ENCODE measurements around the gene DKC1. TPM values are rescaled to one million over a fixed set of nuclear protein-coding genes. Genes with fewer than 3 reads are reported as not detected.

DKC1 gene
- total RNA-seq, 1 donor from 2014 or later = 46.8 TPM

DNA sequence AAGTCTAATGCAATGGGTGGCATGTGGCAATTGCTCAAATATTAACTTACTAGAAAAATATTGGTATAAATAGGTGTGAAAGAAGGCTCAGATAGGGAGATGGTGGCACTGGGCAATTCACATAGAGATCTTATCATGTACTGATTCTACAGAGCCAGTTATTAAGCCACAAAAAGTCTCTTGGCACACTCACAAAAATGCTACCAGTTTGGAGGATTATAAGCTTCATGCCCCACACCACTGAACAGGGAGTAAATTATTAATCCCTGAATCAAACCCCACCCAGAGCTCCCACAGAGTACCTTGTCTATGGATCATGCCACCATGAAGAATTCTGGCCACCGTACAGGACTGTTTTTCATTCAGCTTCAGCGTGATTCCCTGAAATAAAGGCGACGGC is 28.8 kb downstream of the DKC1 start:
- H3K36me3 Mint-ChIP-seq (ENCODE audit: unreplicated experiment) = no peaks in the 10 kb centered on the region
- H3K4me3 Mint-ChIP-seq (ENCODE audit: unreplicated experiment) = no peak overlapping the region
- H3K4me1 Mint-ChIP-seq (ENCODE audit: low read depth, unreplicated experiment) = no peaks in the 10 kb centered on the region
- no peak overlapping the region for H3K27ac Mint-ChIP-seq (ENCODE audit: unreplicated experiment)
- TF ChIP-seq, protein P1, sequence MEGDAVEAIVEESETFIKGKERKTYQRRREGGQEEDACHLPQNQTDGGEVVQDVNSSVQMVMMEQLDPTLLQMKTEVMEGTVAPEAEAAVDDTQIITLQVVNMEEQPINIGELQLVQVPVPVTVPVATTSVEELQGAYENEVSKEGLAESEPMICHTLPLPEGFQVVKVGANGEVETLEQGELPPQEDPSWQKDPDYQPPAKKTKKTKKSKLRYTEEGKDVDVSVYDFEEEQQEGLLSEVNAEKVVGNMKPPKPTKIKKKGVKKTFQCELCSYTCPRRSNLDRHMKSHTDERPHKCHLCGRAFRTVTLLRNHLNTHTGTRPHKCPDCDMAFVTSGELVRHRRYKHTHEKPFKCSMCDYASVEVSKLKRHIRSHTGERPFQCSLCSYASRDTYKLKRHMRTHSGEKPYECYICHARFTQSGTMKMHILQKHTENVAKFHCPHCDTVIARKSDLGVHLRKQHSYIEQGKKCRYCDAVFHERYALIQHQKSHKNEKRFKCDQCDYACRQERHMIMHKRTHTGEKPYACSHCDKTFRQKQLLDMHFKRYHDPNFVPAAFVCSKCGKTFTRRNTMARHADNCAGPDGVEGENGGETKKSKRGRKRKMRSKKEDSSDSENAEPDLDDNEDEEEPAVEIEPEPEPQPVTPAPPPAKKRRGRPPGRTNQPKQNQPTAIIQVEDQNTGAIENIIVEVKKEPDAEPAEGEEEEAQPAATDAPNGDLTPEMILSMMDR (IDR thresholded peaks at IDR 0.05; ENCODE audit: partially characterized antibody, unreplicated experiment) = no peak
- H3K27me3 Mint-ChIP-seq (ENCODE audit: unreplicated experiment) = no peaks in the 10 kb centered on the region
- no peak for DNase-seq
- no peaks in the 10 kb centered on the region for H3K9me3 Mint-ChIP-seq (ENCODE audit: unreplicated experiment)

DNA sequence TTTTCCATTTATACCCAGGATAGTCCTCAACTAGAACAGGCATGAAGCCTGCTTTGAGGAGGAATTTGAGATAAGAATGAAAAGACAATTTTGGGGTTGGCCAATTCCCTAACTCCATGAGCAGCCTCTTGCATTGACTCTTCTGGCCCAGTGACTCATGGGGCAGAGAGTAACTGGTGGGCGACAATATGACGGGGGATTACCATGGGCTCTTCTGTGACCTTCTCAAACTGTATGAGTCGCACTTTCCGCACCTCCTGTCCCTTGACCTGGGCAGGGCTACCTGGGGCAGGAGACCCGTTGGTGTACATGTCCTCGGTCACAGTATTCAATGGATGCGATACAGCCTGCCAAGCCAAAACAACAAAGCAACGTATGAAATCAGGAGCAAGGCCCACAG is 29.3 kb downstream of the DKC1 start:
- Mint-ChIP-seq H3K36me3 (ENCODE audit: unreplicated experiment) (no peaks in the 10 kb centered on the region), H3K27me3 (ENCODE audit: unreplicated experiment) (no peaks in the 10 kb centered on the region), H3K27ac (ENCODE audit: unreplicated experiment) (no peak overlapping the region), H3K4me1 (ENCODE audit: low read depth, unreplicated experiment) (no peaks in the 10 kb centered on the region), H3K9me3 (ENCODE audit: unreplicated experiment) (no peaks in the 10 kb centered on the region), H3K4me3 (ENCODE audit: unreplicated experiment) (no peak overlapping the region)
- no peak for DNase-seq
- TF ChIP-seq, protein P1 (IDR thresholded peaks at IDR 0.05; ENCODE audit: partially characterized antibody, unreplicated experiment) = no peak

DNA sequence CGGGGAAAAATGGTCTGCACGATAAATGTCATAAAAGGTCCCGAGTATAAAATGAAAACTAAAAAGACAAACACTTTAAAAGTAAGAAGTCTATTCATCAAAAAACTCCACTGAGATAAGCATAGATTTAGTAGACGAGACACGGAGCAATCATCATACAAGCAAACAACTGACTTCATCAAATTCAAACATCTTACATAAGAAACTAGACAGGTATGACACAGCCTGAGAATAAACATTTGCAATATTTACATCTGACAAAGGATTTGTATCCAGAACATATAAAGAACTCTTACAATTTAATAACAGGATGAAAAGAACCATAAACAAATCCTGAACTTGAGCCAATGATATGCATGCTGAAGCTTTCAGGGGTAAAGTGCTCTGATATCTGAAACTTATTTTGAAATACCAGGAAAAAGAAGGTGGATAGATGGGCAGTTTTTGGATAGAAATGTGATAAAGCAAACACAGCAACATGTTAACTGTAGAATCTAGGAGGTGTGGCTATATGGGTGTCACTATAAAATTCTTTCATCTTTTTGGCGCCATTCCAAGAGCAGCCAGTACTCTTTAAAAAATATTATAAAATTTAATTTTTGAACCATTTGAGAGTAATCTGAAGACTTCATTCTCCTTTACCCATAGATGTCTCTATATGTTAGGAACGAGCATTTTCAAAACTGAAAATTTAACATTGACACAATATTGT is 30.6 kb downstream of the DKC1 start:
- Mint-ChIP-seq H3K27me3 (ENCODE audit: unreplicated experiment) (no peaks in the 10 kb centered on the region), H3K36me3 (ENCODE audit: unreplicated experiment) (no peaks in the 10 kb centered on the region), H3K27ac (ENCODE audit: unreplicated experiment) (no peak overlapping the region), H3K9me3 (ENCODE audit: unreplicated experiment) (no peaks in the 10 kb centered on the region), H3K4me1 (ENCODE audit: low read depth, unreplicated experiment) (no peaks in the 10 kb centered on the region), H3K4me3 (ENCODE audit: unreplicated experiment) (no peak overlapping the region)
- TF ChIP-seq, protein P1 (IDR thresholded peaks at IDR 0.05; ENCODE audit: partially characterized antibody, unreplicated experiment) = no peak
- DNase-seq = no peak

DNA sequence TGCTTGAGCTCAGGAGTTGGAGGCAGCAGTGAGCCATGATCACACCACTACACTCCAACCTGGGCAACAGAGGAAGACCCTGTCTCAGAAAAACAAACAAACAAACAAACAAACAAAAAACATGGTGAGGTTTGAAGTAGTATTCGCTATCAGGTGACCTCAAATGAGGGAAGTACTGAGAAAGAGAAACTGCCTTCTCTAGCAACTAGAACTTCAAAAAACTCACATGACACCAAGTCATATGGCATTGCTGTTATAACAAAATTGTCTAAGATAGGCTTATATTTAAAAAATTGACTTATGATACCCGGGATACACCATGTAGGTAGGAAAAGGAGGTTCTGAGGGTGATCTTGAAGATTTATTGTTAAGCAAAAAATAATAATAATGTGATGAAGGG is 32.4 kb downstream of the DKC1 start:
- Mint-ChIP-seq H3K27me3 (ENCODE audit: unreplicated experiment) (no peaks in the 10 kb centered on the region), H3K4me3 (ENCODE audit: unreplicated experiment) (no peak overlapping the region), H3K27ac (ENCODE audit: unreplicated experiment) (no peak overlapping the region), H3K9me3 (ENCODE audit: unreplicated experiment) (no peaks in the 10 kb centered on the region), H3K36me3 (ENCODE audit: unreplicated experiment) (no peaks in the 10 kb centered on the region), H3K4me1 (ENCODE audit: low read depth, unreplicated experiment) (no peaks in the 10 kb centered on the region)
- DNase-seq = no peak
- TF ChIP-seq, protein P1 (IDR thresholded peaks at IDR 0.05; ENCODE audit: partially characterized antibody, unreplicated experiment) = no peak

DNA sequence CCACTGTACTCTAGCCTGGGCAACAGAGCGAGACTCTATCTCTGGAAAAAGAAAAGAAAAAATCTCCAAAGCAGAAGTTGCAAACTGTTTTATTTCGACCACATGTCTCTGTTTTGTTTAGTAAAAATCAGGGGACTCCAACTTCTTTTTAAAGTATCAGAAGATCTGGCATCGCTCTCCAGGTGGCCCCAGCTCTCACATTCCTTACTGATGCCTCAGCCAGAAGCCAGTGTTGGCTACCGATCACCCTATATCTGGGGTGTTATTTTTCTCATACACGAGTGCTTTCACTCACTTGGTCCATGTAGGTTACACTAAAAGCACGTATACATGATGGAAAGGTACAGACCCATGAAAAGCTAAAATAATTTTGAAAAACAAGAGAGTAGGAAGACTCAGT is 34.3 kb downstream of the DKC1 start:
- no peaks in the 10 kb centered on the region for H3K9me3 Mint-ChIP-seq (ENCODE audit: unreplicated experiment)
- TF ChIP-seq, protein P1 (IDR thresholded peaks at IDR 0.05; ENCODE audit: partially characterized antibody, unreplicated experiment) = no peak
- no peak overlapping the region for H3K4me3 Mint-ChIP-seq (ENCODE audit: unreplicated experiment)
- no peaks in the 10 kb centered on the region for H3K36me3 Mint-ChIP-seq (ENCODE audit: unreplicated experiment)
- DNase-seq = no peak
- no peaks in the 10 kb centered on the region for H3K27me3 Mint-ChIP-seq (ENCODE audit: unreplicated experiment)
- H3K27ac Mint-ChIP-seq (ENCODE audit: unreplicated experiment) = no peak overlapping the region
- H3K4me1 Mint-ChIP-seq (ENCODE audit: low read depth, unreplicated experiment) = no peaks in the 10 kb centered on the region
